Osteocyte (in vitro differentiated cells): ENCODE measurements around the gene CLTC. TPM values are rescaled to one million over a fixed set of nuclear protein-coding genes. Genes with fewer than 3 reads are reported as not detected.

Experiments
- DNase-seq: peaks from one replicate; pipeline ENCODE4 v3.0.0; 2021; ENCODE audit warnings: mixed read lengths; ENCODE audit not compliant: unreplicated experiment; ENCODE audit errors: extremely low spot score
- H3K27ac Mint-ChIP-seq: one replicate; pipeline ENCODE4 v1.8.0; 2021; ENCODE audit warnings: mild to moderate bottlenecking, mixed read lengths; ENCODE audit not compliant: unreplicated experiment
- H3K27me3 Mint-ChIP-seq: one replicate; pipeline ENCODE4 v1.8.0; 2021; ENCODE audit warnings: mixed read lengths; ENCODE audit not compliant: unreplicated experiment
- H3K36me3 Mint-ChIP-seq: one replicate; pipeline ENCODE4 v1.8.0; 2021; ENCODE audit warnings: mixed read lengths; ENCODE audit not compliant: unreplicated experiment
- H3K4me1 Mint-ChIP-seq: one replicate; pipeline ENCODE4 v1.8.0; 2021; ENCODE audit warnings: mixed read lengths; ENCODE audit not compliant: unreplicated experiment
- H3K4me3 Mint-ChIP-seq: one replicate; pipeline ENCODE4 v1.8.0; 2021; ENCODE audit warnings: mild to moderate bottlenecking, moderate library complexity, mixed read lengths; ENCODE audit not compliant: unreplicated experiment
- H3K9me3 Mint-ChIP-seq: one replicate; pipeline ENCODE4 v1.8.0; 2021; ENCODE audit warnings: mixed read lengths; ENCODE audit not compliant: unreplicated experiment
- total RNA-seq: library from RNA; stranded (reverse); gene quantifications from 2 replicates; pipeline ENCODE4 v1.2.1, GENCODE V29; 2021
- TF ChIP-seq, protein P1 (sequence below): fragments of 200-600 bp; sonication (generic); IDR thresholded peaks from 2 replicates; pipeline ENCODE4 v1.5.0; 2021; ENCODE audit warnings: antibody characterized with exemption, mild to moderate bottlenecking, moderate library complexity

The CLTC gene
- total RNA-seq, 1 donor from 2014 or later, result 297 TPM

DNA sequence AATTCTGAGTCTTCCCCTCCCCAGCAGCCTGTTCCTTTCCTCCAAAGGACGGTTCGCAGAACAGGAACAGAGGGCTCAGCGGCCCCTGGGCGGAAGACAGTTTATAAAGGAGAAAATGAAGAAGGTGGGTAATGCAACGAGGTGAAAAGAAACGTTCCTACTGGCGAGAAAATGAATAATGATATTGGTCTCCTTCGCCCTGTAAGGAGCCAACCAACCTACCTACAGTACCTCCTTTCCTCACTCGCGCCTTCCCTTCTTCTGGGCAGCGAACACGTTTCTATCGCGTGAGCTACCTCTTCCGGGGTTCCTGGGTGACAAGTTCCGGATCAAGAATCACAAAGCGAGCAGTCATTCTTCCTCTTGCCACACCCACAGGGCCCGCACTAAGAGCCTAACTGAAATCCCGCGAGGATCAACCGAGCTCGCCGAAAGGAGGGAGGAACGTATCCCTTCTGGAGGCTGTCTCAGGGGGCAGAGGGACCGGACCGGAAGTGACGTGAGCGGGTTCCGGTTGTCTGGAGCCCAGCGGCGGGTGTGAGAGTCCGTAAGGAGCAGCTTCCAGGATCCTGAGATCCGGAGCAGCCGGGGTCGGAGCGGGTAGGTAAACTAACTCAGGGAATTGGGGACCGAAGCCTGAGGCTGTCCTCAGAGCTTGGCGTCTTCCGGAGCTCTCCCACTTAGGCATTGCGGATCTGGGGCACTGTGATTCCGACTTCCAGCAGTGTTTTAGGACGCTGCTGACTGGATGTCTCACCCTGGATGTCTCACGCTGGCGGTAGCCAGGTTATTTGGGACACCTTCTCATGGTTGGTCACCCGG is 87.7 kb downstream of the CLTC start, which contains the start of the genes PTRH2 and VMP1:
TSS of gene PTRH2 (minus strand) at position 282 of the 822 bp plus-strand sequence. CDS start 9,452 bp downstream, outside the sequence.
TSS of gene VMP1 (plus strand) at position 506 of the 822 bp plus-strand sequence. CDS start 23,793 bp downstream, outside the sequence.
- DNase-seq, result peak; percentile 99
- no peaks in the 10 kb centered on the region for H3K27me3 Mint-ChIP-seq
- no peaks in the 10 kb centered on the region for H3K9me3 Mint-ChIP-seq
- TF ChIP-seq, protein P1, sequence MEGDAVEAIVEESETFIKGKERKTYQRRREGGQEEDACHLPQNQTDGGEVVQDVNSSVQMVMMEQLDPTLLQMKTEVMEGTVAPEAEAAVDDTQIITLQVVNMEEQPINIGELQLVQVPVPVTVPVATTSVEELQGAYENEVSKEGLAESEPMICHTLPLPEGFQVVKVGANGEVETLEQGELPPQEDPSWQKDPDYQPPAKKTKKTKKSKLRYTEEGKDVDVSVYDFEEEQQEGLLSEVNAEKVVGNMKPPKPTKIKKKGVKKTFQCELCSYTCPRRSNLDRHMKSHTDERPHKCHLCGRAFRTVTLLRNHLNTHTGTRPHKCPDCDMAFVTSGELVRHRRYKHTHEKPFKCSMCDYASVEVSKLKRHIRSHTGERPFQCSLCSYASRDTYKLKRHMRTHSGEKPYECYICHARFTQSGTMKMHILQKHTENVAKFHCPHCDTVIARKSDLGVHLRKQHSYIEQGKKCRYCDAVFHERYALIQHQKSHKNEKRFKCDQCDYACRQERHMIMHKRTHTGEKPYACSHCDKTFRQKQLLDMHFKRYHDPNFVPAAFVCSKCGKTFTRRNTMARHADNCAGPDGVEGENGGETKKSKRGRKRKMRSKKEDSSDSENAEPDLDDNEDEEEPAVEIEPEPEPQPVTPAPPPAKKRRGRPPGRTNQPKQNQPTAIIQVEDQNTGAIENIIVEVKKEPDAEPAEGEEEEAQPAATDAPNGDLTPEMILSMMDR, result no peak
- peak within 1 kb of the TSS; percentile 96 for H3K4me3 Mint-ChIP-seq
- peak within 1 kb of the TSS; percentile 99 for H3K27ac Mint-ChIP-seq
- H3K4me1 Mint-ChIP-seq, result peaks cover 50% of the 10 kb centered on the region
- H3K36me3 Mint-ChIP-seq, result peaks cover 4% of the 10 kb centered on the region

DNA sequence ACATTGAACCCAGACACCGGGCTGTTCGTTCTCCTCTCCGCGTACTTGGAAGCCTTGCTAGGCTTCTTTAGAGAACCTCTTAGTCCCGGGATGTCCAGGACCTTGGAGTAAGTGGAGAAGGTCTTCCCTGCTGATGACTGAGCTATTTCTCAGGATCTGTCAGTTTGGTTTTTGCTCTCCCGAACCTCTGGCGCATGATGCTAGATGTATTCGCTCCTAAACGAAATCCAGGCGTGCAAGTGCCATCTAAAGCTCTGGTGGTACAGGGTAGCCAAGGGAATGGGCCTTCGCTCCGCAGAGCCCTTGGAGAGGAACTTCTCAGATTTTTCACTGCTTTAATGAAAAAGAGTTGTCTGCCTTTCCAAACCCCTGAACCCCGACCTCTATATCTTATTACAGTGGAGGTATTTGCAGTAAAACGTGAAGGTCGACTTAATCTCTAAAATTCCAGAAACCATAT is 88.3 kb downstream of the CLTC start:
- no peak for DNase-seq
- H3K4me1 Mint-ChIP-seq, result peaks cover 50% of the 10 kb centered on the region

DNA sequence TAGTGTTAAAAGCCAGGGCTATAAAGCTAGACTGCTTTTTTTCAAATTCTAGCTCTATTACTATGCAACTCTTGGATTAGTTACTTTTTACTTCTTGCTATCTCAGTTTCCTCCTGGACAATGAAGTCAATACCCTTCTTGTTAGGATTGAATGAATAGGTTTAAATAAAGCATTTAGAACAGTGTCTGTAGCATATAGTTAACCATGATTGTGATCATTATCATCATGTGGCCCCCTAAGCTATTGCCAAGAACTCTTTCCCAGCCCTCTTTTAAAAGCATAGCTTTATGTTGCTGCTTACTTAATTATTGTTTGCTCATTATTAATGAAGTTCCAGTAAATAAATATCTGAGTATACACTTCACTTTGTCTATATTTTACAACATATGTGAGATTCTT is 92.2 kb downstream of the CLTC start:
- Mint-ChIP-seq H3K4me1 (peaks cover 25% of the 10 kb centered on the region), H3K27ac (no peak overlapping the region), H3K9me3 (no peaks in the 10 kb centered on the region), H3K36me3 (peaks cover 3% of the 10 kb centered on the region), H3K4me3 (no peak overlapping the region), H3K27me3 (no peaks in the 10 kb centered on the region)
- TF ChIP-seq, protein P1, result no peak
- no peak for DNase-seq

More for the DNA sequence above, 88.3 kb downstream of the CLTC start:
- Mint-ChIP-seq H3K27ac (peak overlapping the region; percentile 99), H3K36me3 (peaks cover 7% of the 10 kb centered on the region), H3K4me3 (peak overlapping the region; percentile 96), H3K27me3 (no peaks in the 10 kb centered on the region), H3K9me3 (no peaks in the 10 kb centered on the region)
- TF ChIP-seq, protein P1, result no peak

DNA sequence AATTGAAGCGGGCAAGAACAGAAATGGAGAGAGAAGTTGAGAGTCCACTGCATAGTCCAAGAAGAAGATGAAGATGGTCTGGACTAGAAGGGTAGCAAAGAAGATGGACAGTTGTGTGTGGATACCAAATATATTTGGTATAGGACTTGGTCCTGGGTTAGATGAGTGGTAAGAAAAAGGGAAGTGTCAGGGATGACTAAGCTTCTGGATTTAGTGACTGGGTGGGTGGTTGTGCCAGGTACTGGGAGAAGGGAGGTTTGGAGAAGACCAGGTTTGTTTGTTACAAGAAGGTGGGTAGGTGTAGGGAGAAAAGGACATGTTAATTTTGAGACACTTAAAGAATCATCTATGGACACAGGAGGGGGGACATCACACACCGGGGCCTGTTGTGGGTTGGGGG is 93.2 kb downstream of the CLTC start:
- peaks cover 23% of the 10 kb centered on the region for H3K4me1 Mint-ChIP-seq
- TF ChIP-seq, protein P1, result no peak
- peaks cover 3% of the 10 kb centered on the region for H3K36me3 Mint-ChIP-seq
- H3K27me3 Mint-ChIP-seq, result no peaks in the 10 kb centered on the region
- no peak overlapping the region for H3K27ac Mint-ChIP-seq
- no peaks in the 10 kb centered on the region for H3K9me3 Mint-ChIP-seq
- no peak overlapping the region for H3K4me3 Mint-ChIP-seq
- no peak for DNase-seq

DNA sequence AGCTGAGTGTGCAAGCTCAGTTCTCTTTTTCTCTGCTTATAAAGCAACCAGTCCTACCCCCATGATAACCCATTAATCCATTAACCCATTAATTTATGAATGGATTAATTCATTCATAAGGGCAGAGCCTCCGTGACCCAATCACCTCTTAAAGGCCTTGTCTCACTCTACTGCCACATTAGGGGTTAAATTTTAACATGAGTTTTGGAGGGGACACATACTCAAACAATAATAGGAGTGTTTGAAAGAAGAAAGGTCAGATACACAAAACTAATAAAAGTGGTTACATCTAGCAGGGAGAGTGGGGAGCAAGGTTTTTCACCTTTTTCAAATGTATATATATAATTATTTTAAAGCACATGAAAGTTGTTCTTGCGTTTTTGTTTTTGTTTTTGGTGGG is 94.6 kb downstream of the CLTC start:
- H3K27me3 Mint-ChIP-seq, result no peaks in the 10 kb centered on the region
- no peak for DNase-seq
- peaks cover 3% of the 10 kb centered on the region for H3K36me3 Mint-ChIP-seq
- no peaks in the 10 kb centered on the region for H3K9me3 Mint-ChIP-seq
- TF ChIP-seq, protein P1, result no peak
- no peak overlapping the region for H3K4me3 Mint-ChIP-seq
- no peak overlapping the region for H3K27ac Mint-ChIP-seq
- peaks cover 13% of the 10 kb centered on the region for H3K4me1 Mint-ChIP-seq
